HG02623 (cell line): ENCODE results near the gene CD300LF.

Experiments used
- ATAC-seq: cut with Tn5 transposase; IDR thresholded peaks from one replicate; pipeline ENCODE4 v1.9.1; 2021; ENCODE audit warnings: moderate library complexity; ENCODE audit not compliant: unreplicated experiment

The CD300LF gene

GRCh38 chr17:74746376-74746775 is 33.7 kb upstream of the CD300LF start:
- ATAC-seq: no peak

- ATAC-seq: no peak
Measured at GRCh38 chr17:74745548-74746177, 32.9 kb upstream of the CD300LF start.

GRCh38 chr17:74744714-74745547 is 32.2 kb upstream of the CD300LF start:
- ATAC-seq: no peak

- no peak for ATAC-seq
Measured at GRCh38 chr17:74744349-74744713, 31.6 kb upstream of the CD300LF start.

GRCh38 chr17:74743755-74744154 is 31.0 kb upstream of the CD300LF start:
- ATAC-seq: no peak

- no peak for ATAC-seq
Measured at GRCh38 chr17:74742978-74743545, 30.3 kb upstream of the CD300LF start.

GRCh38 chr17:74742153-74742515 is 29.4 kb upstream of the CD300LF start:
- peak; percentile 44 for ATAC-seq

GRCh38 chr17:74740641-74741387 is 28.1 kb upstream of the CD300LF start:
- ATAC-seq: no peak

GRCh38 chr17:74740173-74740572 is 27.4 kb upstream of the CD300LF start:
- no peak for ATAC-seq

- no peak for ATAC-seq
Measured at GRCh38 chr17:74739227-74739831, 26.6 kb upstream of the CD300LF start.

- no peak for ATAC-seq
Measured at GRCh38 chr17:74738051-74738996, 25.6 kb upstream of the CD300LF start.

GRCh38 chr17:74737299-74738050 is 24.8 kb upstream of the CD300LF start:
- no peak for ATAC-seq

GRCh38 chr17:74736513-74737298 is 24.0 kb upstream of the CD300LF start, which contains the start of gene RAB37:
RAB37 (plus strand) TSS chr17:74737256; CDS start chr17:74737273, 17 bp downstream.
- ATAC-seq: no peak

GRCh38 chr17:74734256-74734655 is 21.5 kb upstream of the CD300LF start:
- no peak for ATAC-seq

- no peak for ATAC-seq
Measured at GRCh38 chr17:74733365-74734122, 20.8 kb upstream of the CD300LF start.

- ATAC-seq: no peak
Measured at GRCh38 chr17:74732042-74732867, 19.5 kb upstream of the CD300LF start.

- ATAC-seq: no peak
Measured at GRCh38 chr17:74731347-74731605, 18.6 kb upstream of the CD300LF start.
